NCI-H2171 (cell line): Measurements from ENCODE around the gene RNGTT.
"Not testable (repeated sequence)": the region's sequence is repeated elsewhere in the genome, so short reads cannot be mapped to it uniquely, and the experiment has no call there.

Experiments used
- DNase-seq: peaks from one replicate; lab custom pipeline; 2025; lab: John Stamatoyannopoulos, UW

Gene RNGTT

GRCh38 chr6:88722686-88723085 is 240.7 kb downstream of the RNGTT start:
- DNase-seq: no peak

- DNase-seq: not testable (repeated sequence)
Measured at GRCh38 chr6:88716399-88716798, 247.0 kb downstream of the RNGTT start.

- no peak for DNase-seq
Measured at GRCh38 chr6:88712243-88712936, 251.0 kb downstream of the RNGTT start.

DNA sequence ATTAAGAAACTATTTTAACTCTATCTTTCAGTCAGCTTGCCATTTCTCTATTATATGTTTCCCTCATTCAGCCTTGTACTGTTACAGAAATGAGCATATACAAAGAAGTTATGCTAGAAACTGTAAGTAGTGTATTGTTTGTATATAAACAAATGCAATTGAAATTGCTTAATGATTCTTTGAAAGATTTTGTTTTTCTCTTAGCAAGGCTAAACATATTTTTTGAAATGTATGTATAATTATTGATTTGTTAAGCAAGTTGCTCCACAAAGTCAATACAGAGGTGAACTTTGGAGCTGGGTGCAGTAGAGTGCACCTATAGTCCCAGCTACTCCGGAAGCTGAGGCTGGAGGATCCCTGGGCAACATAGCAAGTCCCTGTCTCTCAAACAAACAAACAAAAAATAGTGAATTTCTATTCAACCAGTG is 253.6 kb downstream of the RNGTT start:
- DNase-seq: no peak

- DNase-seq: no peak
Measured at GRCh38 chr6:88708197-88708744, 255.1 kb downstream of the RNGTT start.

GRCh38 chr6:88705601-88706000 is 257.8 kb downstream of the RNGTT start:
- no peak for DNase-seq

DNA sequence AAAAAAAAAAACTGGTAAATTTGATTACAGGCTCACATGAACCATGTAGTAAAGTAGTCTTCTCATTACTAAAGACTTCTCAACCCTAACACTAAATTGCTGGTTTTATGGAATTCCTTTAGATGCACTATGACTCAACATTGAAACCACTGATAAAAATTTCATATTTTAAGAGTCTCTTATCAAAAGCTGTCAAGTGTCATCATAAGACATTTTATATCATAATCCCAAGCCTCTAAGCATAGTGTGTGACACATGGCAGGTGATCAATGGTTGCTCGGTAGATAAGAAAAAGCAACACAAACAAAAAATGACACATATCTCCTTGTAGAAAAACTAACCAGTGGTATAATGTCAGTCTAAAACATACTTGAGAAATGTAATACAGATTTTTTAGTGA is 258.4 kb downstream of the RNGTT start:
- DNase-seq: no peak

DNA sequence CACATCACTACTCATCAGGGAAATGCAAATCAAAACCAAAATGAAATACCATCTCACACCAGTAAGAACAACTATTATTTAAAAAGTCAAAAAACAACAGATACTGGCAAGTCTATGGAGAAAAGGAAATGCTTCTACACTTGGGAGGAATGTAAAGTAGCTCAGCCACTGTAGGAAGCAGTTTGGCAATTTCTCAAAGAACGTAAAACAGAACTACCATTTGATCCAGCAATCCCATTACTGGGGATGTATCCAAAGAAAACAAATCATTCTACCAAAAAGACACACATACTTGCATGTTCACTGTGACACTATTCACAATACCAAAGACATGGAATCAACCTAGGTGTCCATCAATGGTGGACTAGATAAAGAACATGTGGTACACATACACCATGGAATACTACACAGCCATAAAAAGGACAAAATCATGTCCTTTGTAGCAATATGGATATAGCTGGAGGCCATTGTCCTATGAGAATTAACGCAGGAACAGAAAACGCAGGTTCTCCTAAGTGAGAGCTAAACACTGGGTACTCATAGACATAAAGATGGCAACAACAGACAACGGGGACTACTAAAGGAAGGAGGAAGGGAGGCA is 260.4 kb downstream of the RNGTT start:
- no peak for DNase-seq

DNA sequence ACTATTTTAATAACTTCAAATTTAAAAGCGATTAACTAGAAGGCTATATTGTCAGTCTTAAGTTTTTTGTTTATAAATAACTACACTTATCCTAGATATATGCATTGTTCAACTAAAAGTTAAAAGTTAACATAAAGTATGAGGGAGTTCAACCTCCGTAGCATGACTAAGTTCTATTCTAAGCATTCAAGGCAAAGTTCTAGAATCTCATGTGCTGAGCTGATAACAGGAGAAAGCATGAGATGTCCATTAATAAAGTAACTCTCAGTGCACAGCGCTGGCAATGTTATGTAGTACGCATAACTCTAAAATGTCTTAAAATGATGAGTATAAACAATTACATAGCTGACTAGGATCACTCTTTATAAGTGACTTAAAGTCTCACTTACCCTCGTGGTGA is 264.8 kb downstream of the RNGTT start:
- DNase-seq: no peak

DNA sequence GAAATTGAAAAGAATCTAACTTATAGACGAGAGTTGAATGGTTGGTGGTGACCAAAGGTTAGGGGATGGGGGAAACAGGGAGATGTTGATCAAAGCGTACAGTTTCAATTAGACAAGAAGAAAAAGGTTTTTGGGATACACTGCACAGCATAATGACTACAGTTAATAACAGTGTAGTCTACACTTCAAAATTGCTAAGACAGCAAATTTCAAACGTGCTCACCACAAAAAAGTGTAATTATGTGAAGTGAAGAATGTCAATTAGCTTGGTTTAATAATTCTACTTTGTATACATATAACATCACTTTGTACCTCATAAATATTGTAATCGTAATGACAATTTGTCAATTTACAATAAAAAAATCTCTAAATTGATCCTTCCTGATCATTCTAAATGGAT is 267.5 kb downstream of the RNGTT start:
- no peak for DNase-seq

GRCh38 chr6:88683734-88684133 is 279.7 kb downstream of the RNGTT start:
- DNase-seq: no peak

GRCh38 chr6:88680654-88681053 is 282.8 kb downstream of the RNGTT start:
- no peak for DNase-seq

DNA sequence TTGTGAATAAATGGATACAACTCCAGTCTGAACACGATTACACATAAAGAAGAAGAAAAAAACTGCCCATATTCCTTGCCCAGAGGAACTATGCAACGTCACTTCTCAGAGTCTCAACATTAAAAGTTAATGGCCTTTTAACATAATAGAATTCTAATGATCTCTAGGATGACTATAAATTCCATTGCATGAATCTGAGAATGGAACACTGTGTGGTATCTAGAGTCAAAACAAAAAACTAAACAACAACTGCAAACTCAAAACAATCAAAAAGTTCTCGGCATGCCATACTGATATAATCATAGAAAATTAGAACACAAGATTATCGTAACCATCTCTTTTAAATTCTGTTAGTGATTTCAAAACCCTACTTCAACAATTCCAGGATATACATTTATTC is 283.6 kb downstream of the RNGTT start:
- DNase-seq: no peak

GRCh38 chr6:88677356-88677755 is 286.1 kb downstream of the RNGTT start:
- no peak for DNase-seq

GRCh38 chr6:88671624-88672023 is 291.8 kb downstream of the RNGTT start:
- no peak for DNase-seq

- no peak for DNase-seq
Measured at GRCh38 chr6:88670369-88670768, 293.0 kb downstream of the RNGTT start.

DNA sequence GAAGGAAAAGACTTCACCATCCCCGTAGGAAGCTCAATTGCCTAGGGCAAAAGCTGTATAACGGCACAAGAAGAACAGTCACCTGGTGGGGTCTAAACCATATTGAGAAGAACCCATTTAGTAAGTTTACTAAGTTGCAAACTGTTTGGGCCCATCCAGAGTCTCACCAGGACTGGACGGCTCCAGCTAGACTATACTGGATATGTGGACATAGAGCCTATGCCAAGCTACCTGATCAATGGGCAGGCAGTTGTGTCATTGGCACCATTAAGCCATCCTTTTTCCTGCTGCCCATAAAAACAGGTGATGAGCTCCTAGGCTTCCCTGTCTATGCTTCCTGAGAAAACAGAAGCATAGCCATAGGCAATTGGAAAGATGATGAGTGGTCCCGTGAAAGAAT is 293.9 kb downstream of the RNGTT start:
- DNase-seq: no peak

- DNase-seq: no peak
Measured at GRCh38 chr6:88666901-88667300, 296.5 kb downstream of the RNGTT start.

DNA sequence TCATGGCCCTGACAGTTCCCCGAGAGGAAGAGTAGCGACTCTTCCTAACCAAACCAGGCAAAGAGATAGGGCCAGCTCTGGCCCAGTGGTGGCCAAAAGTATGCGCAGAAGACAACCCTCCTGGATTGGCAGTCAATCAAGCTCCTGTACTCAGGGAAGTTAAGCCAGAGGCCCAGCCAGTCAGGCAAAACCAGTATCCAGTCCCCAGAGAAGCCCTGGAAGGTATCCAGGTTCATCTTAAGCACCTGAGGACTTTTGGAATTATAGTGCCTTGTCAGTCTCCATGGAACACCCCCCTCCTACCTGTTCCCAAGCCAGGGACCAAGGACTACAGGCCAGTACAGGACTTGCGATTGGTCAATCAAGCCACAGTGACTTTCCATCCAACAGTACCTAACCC is 298.3 kb downstream of the RNGTT start:
- DNase-seq: no peak

DNA sequence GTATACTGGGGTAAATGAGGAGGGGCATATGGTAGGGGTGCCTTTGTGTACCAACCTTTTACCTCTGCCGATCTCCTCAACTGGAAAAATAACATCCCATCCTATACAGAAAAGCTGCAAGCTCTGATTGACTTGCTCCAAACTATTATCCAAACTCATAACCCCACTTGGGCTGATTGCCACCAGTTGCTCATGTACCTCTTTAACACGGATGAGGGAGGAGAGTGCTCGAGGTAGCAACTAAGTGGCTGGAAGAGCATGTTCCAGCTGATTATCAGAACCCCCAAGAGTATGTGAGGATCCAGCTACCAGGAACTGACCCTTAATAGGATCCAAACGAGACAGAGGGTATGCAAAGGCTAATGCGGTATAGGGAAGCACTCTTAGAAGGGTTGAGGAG is 299.6 kb downstream of the RNGTT start:
- no peak for DNase-seq

DNA sequence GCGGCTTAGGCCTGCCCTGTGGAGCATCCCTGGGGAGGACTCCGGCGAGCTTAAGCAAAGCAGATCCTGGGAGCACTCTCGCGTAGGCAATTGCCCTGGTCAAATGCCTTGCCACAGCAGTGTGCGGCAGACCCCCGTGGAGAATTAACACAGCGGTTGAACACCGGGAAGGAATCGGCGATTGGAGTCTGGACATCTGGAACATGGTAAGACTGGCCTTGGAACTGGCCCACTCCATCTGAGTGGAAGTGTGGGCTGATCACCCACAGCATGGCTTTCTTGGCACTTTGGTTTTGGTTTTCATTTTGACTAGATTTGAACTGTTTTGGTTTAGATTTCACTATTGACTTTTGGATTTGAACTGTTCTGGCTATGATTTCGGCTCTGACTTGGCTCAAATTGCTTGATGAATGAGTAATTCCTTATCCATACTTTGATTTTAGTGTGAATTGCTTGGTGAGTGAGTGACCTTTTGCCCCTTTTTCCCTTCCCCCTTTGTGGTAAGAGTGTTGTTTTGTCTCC is 300.7 kb downstream of the RNGTT start:
- no peak for DNase-seq

DNA sequence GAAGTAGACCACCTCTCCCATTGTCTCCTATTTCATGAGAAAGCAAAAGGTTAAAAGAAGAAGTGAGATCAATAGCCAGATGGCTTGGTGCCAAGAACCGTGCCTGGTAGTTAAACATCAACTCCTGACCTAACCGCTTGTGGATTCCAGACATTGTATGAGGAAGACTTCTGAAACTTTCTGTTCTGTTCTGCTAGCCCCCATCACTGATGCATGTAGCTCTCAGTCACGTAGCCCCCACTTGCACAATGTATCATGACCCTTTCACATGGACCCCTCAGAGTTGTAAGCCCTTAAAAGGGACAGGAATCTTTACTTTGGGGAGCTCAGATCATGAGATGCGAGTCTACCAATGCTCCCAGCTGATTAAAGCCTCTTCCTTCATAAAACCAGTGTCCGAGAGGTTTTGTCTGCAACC is 301.2 kb downstream of the RNGTT start:
- peak; percentile 4 for DNase-seq

GRCh38 chr6:88661136-88661535 is 302.3 kb downstream of the RNGTT start:
- no peak for DNase-seq
